Immature natural killer cell (primary cell): Measurements from ENCODE around the gene LGALS7B. TPM values are rescaled to one million over a fixed set of nuclear protein-coding genes. Genes with fewer than 3 reads are reported as not detected.

Experiments
- DNase-seq, 3 donors: peaks; one replicate each; pipeline ENCODE4 v3.0.0; 2022; ENCODE audit warnings: mixed read lengths in 1 of 3
- H3K27ac Mint-ChIP-seq, 6 donors: one replicate each; pipeline ENCODE4 v1.8.0; 2020; ENCODE audit warnings: mixed read lengths in 6 of 6, mild to moderate bottlenecking in 5 of 6, inconsistent platforms in 4 of 6, moderate library complexity in 3 of 6
- H3K27me3 Mint-ChIP-seq, 3 donors: one replicate each; pipeline ENCODE4 v1.8.0; 2020 to 2021; ENCODE audit warnings: low read depth in 3 of 3, mild to moderate bottlenecking in 3 of 3, mixed read lengths in 3 of 3, moderate library complexity in 3 of 3, inconsistent platforms in 1 of 3
- H3K36me3 Mint-ChIP-seq, 3 donors: one replicate each; pipeline ENCODE4 v1.8.0; 2020; ENCODE audit warnings: mixed read lengths in 3 of 3, inconsistent platforms in 2 of 3, mild to moderate bottlenecking in 2 of 3
- H3K4me1 Mint-ChIP-seq, 2 donors: one replicate each; pipeline ENCODE4 v1.8.0; 2020; ENCODE audit warnings: inconsistent platforms in 2 of 2, mild to moderate bottlenecking in 2 of 2, mixed read lengths in 2 of 2, moderate library complexity in 1 of 2
- H3K4me3 Mint-ChIP-seq, 5 donors: one replicate each; pipeline ENCODE4 v1.8.0; 2020; ENCODE audit warnings: mild to moderate bottlenecking in 5 of 5, mixed read lengths in 5 of 5, inconsistent platforms in 3 of 5, moderate library complexity in 3 of 5
- H3K9me3 Mint-ChIP-seq, 6 donors: one replicate each; pipeline ENCODE4 v1.8.0; 2020; ENCODE audit warnings: mild to moderate bottlenecking in 6 of 6, mixed read lengths in 6 of 6, inconsistent platforms in 4 of 6, moderate library complexity in 3 of 6
- polyA plus RNA-seq, 3 donors: library from polyadenylated mRNA; unstranded; fragments of 300-500 nt; fragmentation: Illumina TruSeq; gene quantifications; one replicate each; pipeline ENCODE4 v1.2.3, GENCODE V29; 2021

Gene LGALS7B
- polyA plus RNA-seq, 3 donors from 2014 or later = not detected

GRCh38 chr19:38840583-38840968, 51.6 kb downstream of the LGALS7B start:
- Mint-ChIP-seq H3K4me1 (peaks cover 41 to 49% of the 10 kb centered on the region in 2 donors), H3K27ac (peak overlapping the region in 5 of 6 donors; percentile 75 to 90 (median 84)), H3K27me3 (peaks cover 21 to 30% (median 25%) of the 10 kb centered on the region in 3 donors), H3K36me3 (peaks cover 36 to 87% (median 58%) of the 10 kb centered on the region in 3 donors), H3K4me3 (peak overlapping the region in 1 of 5 donors; percentile 28), H3K9me3 (no peaks in the 10 kb centered on the region)
- no peak for DNase-seq

Other genes starting within 250 kb of the LGALS7B start
- 10 to 100 TPM; 52.1 to 98.1 (median 67.0) TPM for gene MAP4K1, start 171.2 kb upstream of the LGALS7B start, polyA plus RNA-seq
- 100 to 1,000 TPM; 338 to 456 (median 383) TPM for gene EIF3K, start 170.0 kb upstream of the LGALS7B start, polyA plus RNA-seq
- gene ACTN4, start 141.6 kb upstream of the LGALS7B start, polyA plus RNA-seq = 10 to 100 TPM in 2 of 3 donors, 1 to 10 TPM in 1; 8.5 to 68.3 (median 17.4) TPM
- 10 to 100 TPM; 25.7 to 72.8 (median 55.1) TPM for gene CAPN12, start 44.7 kb upstream of the LGALS7B start, polyA plus RNA-seq
- gene LGALS7, start 15.7 kb upstream of the LGALS7B start, polyA plus RNA-seq = not detected
- not detected for gene LGALS4, start 23.7 kb downstream of the LGALS7B start, polyA plus RNA-seq
- 100 to 1,000 TPM; 243 to 337 (median 327) TPM for gene ECH1, start 42.6 kb downstream of the LGALS7B start, polyA plus RNA-seq
- gene HNRNPL, start 60.8 kb downstream of the LGALS7B start, polyA plus RNA-seq = 10 to 100 TPM; 16.8 to 89.6 (median 69.0) TPM
- 10 to 100 TPM; 20.3 to 64.9 (median 47.3) TPM for gene RINL, start 89.1 kb downstream of the LGALS7B start, polyA plus RNA-seq
- 100 to 1,000 TPM in 2 of 3 donors, 10 to 100 TPM in 1; 96.8 to 114 (median 112) TPM for gene SIRT2, start 110.4 kb downstream of the LGALS7B start, polyA plus RNA-seq
- gene NFKBIB, start 110.8 kb downstream of the LGALS7B start, polyA plus RNA-seq = 10 to 100 TPM; 10.0 to 31.1 (median 24.0) TPM
- gene CCER2, start 123.0 kb downstream of the LGALS7B start, polyA plus RNA-seq = not detected
- 10 to 100 TPM; 12.7 to 21.7 (median 19.6) TPM for gene SARS2, start 141.6 kb downstream of the LGALS7B start, polyA plus RNA-seq
- 100 to 1,000 TPM; 120 to 175 (median 127) TPM for gene MRPS12, start 141.7 kb downstream of the LGALS7B start, polyA plus RNA-seq
- not detected for gene FBXO17, start 186.5 kb downstream of the LGALS7B start, polyA plus RNA-seq
- under 1 TPM in 1 of 3 donors, not detected in 2; 0.48 TPM for gene FBXO27, start 243.3 kb downstream of the LGALS7B start, polyA plus RNA-seq